ENCODE measurements around the gene LAPTM5.

LAPTM5 gene

GRCh38 chr1:30685796-30686165 is 71.8 kb downstream of the LAPTM5 start:
- H3K79me2 ChIP-seq (ENCODE audit: low read length) = no peaks in the 10 kb centered on the region
- no peak overlapping the region for H3K27ac ChIP-seq (ENCODE audit: low read length)
- no peaks in the 10 kb centered on the region for H4K20me1 ChIP-seq (ENCODE audit: insufficient read depth, low read length)
- H2AFZ ChIP-seq (ENCODE audit: low read length) = no peak overlapping the region
- H3K9me2 ChIP-seq (replicated peaks; ENCODE audit: insufficient read depth, low read length) = no peaks in the 10 kb centered on the region
- no peaks in the 10 kb centered on the region for H3F3A ChIP-seq (ENCODE audit: insufficient read depth, low read length)
- no peaks in the 10 kb centered on the region for H3K9me3 ChIP-seq (replicated peaks; ENCODE audit: insufficient read depth, low read length)
- no peak overlapping the region for H3K4me3 ChIP-seq (ENCODE audit: low read length)
- no peaks in the 10 kb centered on the region for H3K36me3 ChIP-seq (replicated peaks; ENCODE audit: insufficient read depth, low read length)
- H3K4me1 ChIP-seq (ENCODE audit: low read length) = no peaks in the 10 kb centered on the region
- DNase-seq = no peak
- H3K27me3 ChIP-seq (replicated peaks; ENCODE audit: insufficient read depth, low read length) = peaks cover 100% of the 10 kb centered on the region
- H3K9ac ChIP-seq (ENCODE audit: low read length) = no peak overlapping the region
- H3K4me2 ChIP-seq (ENCODE audit: low read depth, low read length) = no peak overlapping the region
- TF ChIP-seq, protein P1, sequence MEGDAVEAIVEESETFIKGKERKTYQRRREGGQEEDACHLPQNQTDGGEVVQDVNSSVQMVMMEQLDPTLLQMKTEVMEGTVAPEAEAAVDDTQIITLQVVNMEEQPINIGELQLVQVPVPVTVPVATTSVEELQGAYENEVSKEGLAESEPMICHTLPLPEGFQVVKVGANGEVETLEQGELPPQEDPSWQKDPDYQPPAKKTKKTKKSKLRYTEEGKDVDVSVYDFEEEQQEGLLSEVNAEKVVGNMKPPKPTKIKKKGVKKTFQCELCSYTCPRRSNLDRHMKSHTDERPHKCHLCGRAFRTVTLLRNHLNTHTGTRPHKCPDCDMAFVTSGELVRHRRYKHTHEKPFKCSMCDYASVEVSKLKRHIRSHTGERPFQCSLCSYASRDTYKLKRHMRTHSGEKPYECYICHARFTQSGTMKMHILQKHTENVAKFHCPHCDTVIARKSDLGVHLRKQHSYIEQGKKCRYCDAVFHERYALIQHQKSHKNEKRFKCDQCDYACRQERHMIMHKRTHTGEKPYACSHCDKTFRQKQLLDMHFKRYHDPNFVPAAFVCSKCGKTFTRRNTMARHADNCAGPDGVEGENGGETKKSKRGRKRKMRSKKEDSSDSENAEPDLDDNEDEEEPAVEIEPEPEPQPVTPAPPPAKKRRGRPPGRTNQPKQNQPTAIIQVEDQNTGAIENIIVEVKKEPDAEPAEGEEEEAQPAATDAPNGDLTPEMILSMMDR (IDR thresholded peaks at IDR 0.05; ENCODE audit: low read length) = no peak

DNA sequence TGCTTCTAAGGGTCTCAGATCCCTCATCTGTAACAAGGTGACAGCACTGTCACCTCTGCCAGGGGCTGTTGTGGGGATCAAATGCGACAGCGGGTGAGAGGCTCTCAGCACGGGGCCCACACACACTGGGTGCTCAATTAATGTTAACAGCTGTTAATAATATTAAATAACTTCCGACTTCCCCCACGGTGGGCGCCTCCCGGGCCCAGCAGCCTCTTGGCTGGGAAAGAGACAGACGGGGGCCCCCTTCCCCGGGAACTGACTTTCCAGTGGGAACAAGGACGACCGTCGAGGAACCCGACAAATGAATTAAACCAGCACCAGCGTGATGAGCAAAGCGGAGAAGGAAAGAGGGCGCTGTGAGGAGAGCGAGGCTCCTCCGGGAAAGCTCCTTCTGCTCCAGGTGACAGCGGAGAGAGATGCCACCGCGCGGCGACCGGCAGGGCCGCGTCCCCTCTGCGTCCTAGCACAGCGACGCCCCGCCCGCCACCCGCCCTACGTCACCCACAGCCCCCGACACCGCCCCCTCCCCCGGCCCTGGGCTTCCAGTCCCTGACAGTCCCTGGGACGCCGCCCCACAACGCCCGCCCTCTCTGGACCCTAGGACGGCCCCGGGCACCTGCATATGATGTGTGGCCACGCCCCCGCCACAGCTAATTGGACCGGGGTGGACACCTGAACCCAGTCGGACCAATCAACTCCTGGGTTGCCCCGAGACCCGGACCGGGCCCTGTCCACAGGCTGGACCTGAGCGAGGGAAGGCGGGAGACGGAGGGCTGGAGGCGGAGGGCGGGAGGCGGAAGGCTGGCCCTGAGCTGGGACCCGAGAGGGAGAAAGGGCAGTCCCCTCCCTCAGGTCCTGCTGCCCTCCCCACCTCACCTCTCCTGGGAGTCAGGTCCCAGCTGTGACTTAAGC is 72.4 kb downstream of the LAPTM5 start:
- Histone ChIP-seq H3K36me3 (replicated peaks; ENCODE audit: insufficient read depth, low read length) (no peaks in the 10 kb centered on the region), H3K9me3 (replicated peaks; ENCODE audit: insufficient read depth, low read length) (no peaks in the 10 kb centered on the region), H3K4me1 (ENCODE audit: low read length) (no peaks in the 10 kb centered on the region), H3K9me2 (replicated peaks; ENCODE audit: insufficient read depth, low read length) (no peaks in the 10 kb centered on the region), H4K20me1 (ENCODE audit: insufficient read depth, low read length) (no peaks in the 10 kb centered on the region), H3K4me2 (ENCODE audit: low read depth, low read length) (no peak overlapping the region), H3K9ac (ENCODE audit: low read length) (no peak overlapping the region), H2AFZ (ENCODE audit: low read length) (no peak overlapping the region), H3F3A (ENCODE audit: insufficient read depth, low read length) (no peaks in the 10 kb centered on the region), H3K4me3 (ENCODE audit: low read length) (no peak overlapping the region), H3K79me2 (ENCODE audit: low read length) (no peaks in the 10 kb centered on the region), H3K27ac (ENCODE audit: low read length) (no peak overlapping the region), H3K27me3 (replicated peaks; ENCODE audit: insufficient read depth, low read length) (peaks cover 99% of the 10 kb centered on the region)
- TF ChIP-seq, protein P1 (IDR thresholded peaks at IDR 0.05; ENCODE audit: low read length) = no peak
- no peak for TF ChIP-seq EZH2phosphoT487 (IDR thresholded peaks at IDR 0.05; ENCODE audit: low read length)
- TF ChIP-seq EZH2 (optimal IDR thresholded peaks at IDR 0.05; ENCODE audit: low read depth, low read length) = no peak
- DNase-seq = no peak

DNA sequence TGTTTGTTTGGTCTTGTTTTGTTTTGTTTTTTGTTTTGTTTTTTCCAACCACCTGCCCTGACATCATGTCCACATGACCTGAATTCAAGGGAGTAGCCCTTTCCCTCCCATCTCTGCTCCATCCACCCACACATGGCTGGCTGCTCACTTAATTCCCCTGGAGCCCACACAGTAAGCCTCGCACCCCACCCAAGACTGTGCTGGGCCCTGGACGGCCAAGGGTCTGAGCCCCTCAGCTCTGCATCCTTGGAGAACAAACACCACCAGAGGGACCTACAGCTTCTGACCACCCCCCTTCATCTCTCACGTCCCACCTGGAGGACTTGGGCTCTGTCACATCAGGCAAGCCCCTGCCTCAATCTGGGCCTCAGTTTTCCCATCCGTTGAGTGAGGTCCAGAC is 73.3 kb downstream of the LAPTM5 start:
- Histone ChIP-seq H3K36me3 (replicated peaks; ENCODE audit: insufficient read depth, low read length) (no peaks in the 10 kb centered on the region), H3K27me3 (replicated peaks; ENCODE audit: insufficient read depth, low read length) (peaks cover 90% of the 10 kb centered on the region), H3K4me2 (ENCODE audit: low read depth, low read length) (no peak overlapping the region), H2AFZ (ENCODE audit: low read length) (no peak overlapping the region), H3K79me2 (ENCODE audit: low read length) (no peaks in the 10 kb centered on the region), H4K20me1 (ENCODE audit: insufficient read depth, low read length) (no peaks in the 10 kb centered on the region), H3K9ac (ENCODE audit: low read length) (no peak overlapping the region), H3K9me2 (replicated peaks; ENCODE audit: insufficient read depth, low read length) (no peaks in the 10 kb centered on the region), H3K4me1 (ENCODE audit: low read length) (no peaks in the 10 kb centered on the region), H3K4me3 (ENCODE audit: low read length) (no peak overlapping the region), H3F3A (ENCODE audit: insufficient read depth, low read length) (no peaks in the 10 kb centered on the region), H3K9me3 (replicated peaks; ENCODE audit: insufficient read depth, low read length) (no peaks in the 10 kb centered on the region), H3K27ac (ENCODE audit: low read length) (no peak overlapping the region)
- DNase-seq = no peak
- TF ChIP-seq EZH2phosphoT487 (IDR thresholded peaks at IDR 0.05; ENCODE audit: low read length) (no peak), EZH2 (optimal IDR thresholded peaks at IDR 0.05; ENCODE audit: low read depth, low read length) (no peak)
- TF ChIP-seq, protein P1 (IDR thresholded peaks at IDR 0.05; ENCODE audit: low read length) = no peak

Measured in MM.1S (cell line).